Skeletal muscle cell (primary cell): ENCODE data around the gene STK39.

Experiments
- DNase-seq: peaks from one replicate; pipeline ENCODE4 v3.0.0-alpha.2; 2010; ENCODE audit warnings: low read depth
- H3K4me3 ChIP-seq: 2 replicates; pipeline ENCODE4 v1.5.1; 2011; ENCODE audit warnings: low read depth, mild to moderate bottlenecking, control low read depth, low read length, moderate library complexity

The STK39 gene

GRCh38 chr2:167928434-167928833 is 319.0 kb downstream of the STK39 start:
- no peak overlapping the region for H3K4me3 ChIP-seq
- DNase-seq, result no peak

DNA sequence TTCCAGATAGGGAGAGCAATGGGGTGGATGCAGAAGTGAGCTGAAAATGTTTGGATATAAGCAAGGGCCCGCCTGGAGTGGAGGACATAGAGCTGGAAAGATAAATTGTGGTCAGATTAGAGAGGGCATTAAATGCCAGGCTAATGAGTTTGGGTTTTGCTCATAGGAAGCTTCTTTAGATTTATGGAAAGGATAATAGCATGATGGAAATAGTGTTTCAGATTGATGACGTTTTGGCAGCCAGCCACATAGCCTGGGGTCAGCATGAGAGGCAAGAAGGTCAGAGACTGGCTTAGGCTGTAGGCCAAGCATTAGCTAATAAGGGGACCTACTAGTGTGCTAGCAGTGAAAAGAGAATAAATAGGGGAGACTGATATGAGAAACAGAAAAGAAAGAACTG is 321.6 kb downstream of the STK39 start:
- no peak overlapping the region for H3K4me3 ChIP-seq
- no peak for DNase-seq

DNA sequence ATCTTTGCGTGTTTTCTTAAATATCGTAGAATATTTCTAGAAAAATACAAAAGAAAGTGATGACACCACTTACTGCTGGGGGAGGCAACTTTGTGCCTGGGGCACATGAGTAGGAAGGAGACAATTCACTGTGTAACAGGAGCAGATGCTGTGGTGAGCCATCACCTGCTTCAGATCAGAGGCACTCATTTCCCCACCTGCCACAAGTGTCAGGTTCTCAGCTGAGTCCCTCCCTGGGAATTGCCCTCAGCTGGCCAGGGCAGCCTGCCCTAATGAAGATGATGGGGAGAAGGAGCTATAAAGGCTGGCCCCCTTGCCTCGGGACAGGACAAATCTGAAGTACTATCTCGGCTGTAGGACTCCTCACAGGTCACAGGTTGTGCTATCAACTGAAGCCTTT is 322.8 kb downstream of the STK39 start:
- no peak overlapping the region for H3K4me3 ChIP-seq
- DNase-seq, result no peak

GRCh38 chr2:167916756-167917155 is 330.6 kb downstream of the STK39 start:
- no peak overlapping the region for H3K4me3 ChIP-seq
- no peak for DNase-seq

GRCh38 chr2:167914969-167915368 is 332.4 kb downstream of the STK39 start:
- H3K4me3 ChIP-seq, result no peak overlapping the region
- no peak for DNase-seq

GRCh38 chr2:167908786-167909185 is 338.6 kb downstream of the STK39 start:
- H3K4me3 ChIP-seq, result no peak overlapping the region
- no peak for DNase-seq

DNA sequence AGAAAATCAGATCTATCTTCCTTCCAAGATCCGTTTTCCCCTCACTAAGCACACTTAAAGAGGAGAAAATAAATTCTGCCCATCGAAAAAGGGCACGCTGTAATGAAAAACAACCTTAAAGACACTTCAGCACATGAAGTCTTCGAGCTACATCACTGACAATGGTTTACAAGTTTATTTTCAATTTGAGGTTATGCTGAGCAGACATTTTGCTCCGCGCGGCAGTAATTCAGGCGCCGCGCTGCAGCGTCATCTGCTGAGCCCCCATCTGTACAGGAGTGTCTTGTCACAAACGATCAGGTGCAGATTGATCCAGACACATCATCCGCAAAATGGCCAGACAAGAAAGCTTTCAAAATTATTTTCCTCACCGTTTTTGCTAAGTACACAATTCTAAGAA is 341.7 kb downstream of the STK39 start:
- H3K4me3 ChIP-seq, result no peak overlapping the region
- DNase-seq, result no peak
